Natural killer cell treated with Interleukin-12 subunit alpha and Interleukin-12 subunit beta and Interleukin-15 and Interleukin-18, amount 100 ng/mL, for 72 hours (primary cell): ENCODE data around the gene MBTPS1. TPM values are rescaled to one million over a fixed set of nuclear protein-coding genes. Genes with fewer than 3 reads are reported as not detected.

Source experiments
- ATAC-seq, 2 donors: fragments of 150-1000 bp; cut with Tn5 transposase in 1 of 2; sonication (Bioruptor Pico), chemical (Tn5 transposase) in 1 of 2; 2 replicates each; pipeline ENCODE4 v1.10.0; 2021
- DNase-seq: peaks from one replicate; pipeline ENCODE4 v3.0.0; 2022; ENCODE audit warnings: low spot score
- H3K27ac Mint-ChIP-seq, 2 donors: 1 replicate in 1 of 2; 2 replicates in 1 of 2; pipeline ENCODE4 v1.8.0; 2022; ENCODE audit warnings: mixed read lengths in 2 of 2, mild to moderate bottlenecking in 1 of 2, moderate library complexity in 1 of 2
- H3K27me3 Mint-ChIP-seq, 2 donors: 1 replicate in 1 of 2; 2 replicates in 1 of 2; pipeline ENCODE4 v1.8.0; 2022; ENCODE audit warnings: mixed read lengths in 2 of 2
- H3K36me3 Mint-ChIP-seq: one replicate; pipeline ENCODE4 v1.8.0; 2022; ENCODE audit warnings: mixed read lengths
- H3K4me1 Mint-ChIP-seq, 2 donors: 1 replicate in 1 of 2; 2 replicates in 1 of 2; pipeline ENCODE4 v1.8.0; 2022; ENCODE audit warnings: low read depth in 2 of 2, mixed read lengths in 2 of 2, mild to moderate bottlenecking in 1 of 2
- H3K4me3 Mint-ChIP-seq: one replicate; pipeline ENCODE4 v1.8.0; 2022; ENCODE audit warnings: mixed read lengths
- H3K9me3 Mint-ChIP-seq: 2 replicates; pipeline ENCODE4 v1.8.0; 2022; ENCODE audit warnings: mixed read lengths
- total RNA-seq, 2 donors: library from RNA; stranded (reverse); gene quantifications; one replicate each; pipeline ENCODE4 v1.2.3, GENCODE V29; 2022

The MBTPS1 gene
- total RNA-seq, 2 donors from 2014 or later: 65.4 to 83.4 TPM

GRCh38 chr16:84143784-84144199 lies 27.1 kb upstream of the MBTPS1 start:
- Mint-ChIP-seq H3K27ac (peak overlapping the region; percentile 69 to 89), H3K36me3 (no peaks in the 10 kb centered on the region)
- DNase-seq: no peak

GRCh38 chr16:84143081-84143480 lies 26.3 kb upstream of the MBTPS1 start:
- Mint-ChIP-seq H3K27ac (no peak overlapping the region), H3K9me3 (no peaks in the 10 kb centered on the region), H3K27me3 (no peaks in the 10 kb centered on the region), H3K4me3 (peak overlapping the region; percentile 94), H3K4me1 (peaks cover 14 to 22% of the 10 kb centered on the region in 2 donors), H3K36me3 (no peaks in the 10 kb centered on the region)
- ATAC-seq: no peak
- no peak for DNase-seq

More at GRCh38 chr16:84143784-84144199, 27.1 kb upstream of the MBTPS1 start:
- H3K4me3 Mint-ChIP-seq: peak overlapping the region; percentile 94
- peaks cover 12 to 19% of the 10 kb centered on the region in 2 donors for H3K4me1 Mint-ChIP-seq
- H3K9me3 Mint-ChIP-seq: no peaks in the 10 kb centered on the region
- H3K27me3 Mint-ChIP-seq: peaks cover under 1 to 3% of the 10 kb centered on the region in 2 donors
- no peak for ATAC-seq

DNA sequence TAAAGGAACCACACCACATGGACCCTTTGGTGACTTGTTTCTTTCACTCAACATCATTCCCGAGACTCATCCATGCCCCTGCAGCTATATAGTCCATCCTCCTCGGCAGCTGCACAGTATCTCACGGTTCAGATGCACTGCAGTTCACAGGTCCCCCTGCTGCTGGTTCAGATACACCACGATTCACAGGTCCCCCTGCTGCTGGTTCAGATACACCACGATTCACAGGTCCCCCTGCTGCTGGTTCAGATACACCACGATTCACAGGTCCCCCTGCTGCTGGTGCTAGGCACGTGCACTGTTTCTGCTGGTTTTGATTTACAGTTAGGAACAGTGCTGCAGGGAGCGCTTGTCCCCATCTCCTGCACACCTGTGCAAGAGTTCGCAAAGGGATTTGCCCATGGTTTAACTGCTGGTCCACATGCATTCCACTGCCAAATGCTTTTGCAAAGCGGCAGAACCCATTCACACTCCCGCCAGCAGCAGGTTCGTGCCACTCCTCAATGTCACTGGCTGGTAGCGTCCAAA lies 24.5 kb upstream of the MBTPS1 start:
- Mint-ChIP-seq H3K27ac (no peak overlapping the region), H3K4me1 (peaks cover 17 to 22% of the 10 kb centered on the region in 2 donors), H3K9me3 (no peaks in the 10 kb centered on the region), H3K27me3 (no peaks in the 10 kb centered on the region), H3K4me3 (no peak overlapping the region), H3K36me3 (no peaks in the 10 kb centered on the region)
- ATAC-seq: no peak
- DNase-seq: no peak

- Mint-ChIP-seq H3K4me1 (peaks cover 17 to 22% of the 10 kb centered on the region in 2 donors), H3K36me3 (no peaks in the 10 kb centered on the region), H3K27me3 (no peaks in the 10 kb centered on the region), H3K27ac (peak overlapping the region in 1 of 2 donors; percentile 40), H3K4me3 (no peak overlapping the region), H3K9me3 (no peaks in the 10 kb centered on the region)
- DNase-seq: no peak
- ATAC-seq: no peak
Measured at GRCh38 chr16:84139628-84140258, 23.0 kb upstream of the MBTPS1 start.

DNA sequence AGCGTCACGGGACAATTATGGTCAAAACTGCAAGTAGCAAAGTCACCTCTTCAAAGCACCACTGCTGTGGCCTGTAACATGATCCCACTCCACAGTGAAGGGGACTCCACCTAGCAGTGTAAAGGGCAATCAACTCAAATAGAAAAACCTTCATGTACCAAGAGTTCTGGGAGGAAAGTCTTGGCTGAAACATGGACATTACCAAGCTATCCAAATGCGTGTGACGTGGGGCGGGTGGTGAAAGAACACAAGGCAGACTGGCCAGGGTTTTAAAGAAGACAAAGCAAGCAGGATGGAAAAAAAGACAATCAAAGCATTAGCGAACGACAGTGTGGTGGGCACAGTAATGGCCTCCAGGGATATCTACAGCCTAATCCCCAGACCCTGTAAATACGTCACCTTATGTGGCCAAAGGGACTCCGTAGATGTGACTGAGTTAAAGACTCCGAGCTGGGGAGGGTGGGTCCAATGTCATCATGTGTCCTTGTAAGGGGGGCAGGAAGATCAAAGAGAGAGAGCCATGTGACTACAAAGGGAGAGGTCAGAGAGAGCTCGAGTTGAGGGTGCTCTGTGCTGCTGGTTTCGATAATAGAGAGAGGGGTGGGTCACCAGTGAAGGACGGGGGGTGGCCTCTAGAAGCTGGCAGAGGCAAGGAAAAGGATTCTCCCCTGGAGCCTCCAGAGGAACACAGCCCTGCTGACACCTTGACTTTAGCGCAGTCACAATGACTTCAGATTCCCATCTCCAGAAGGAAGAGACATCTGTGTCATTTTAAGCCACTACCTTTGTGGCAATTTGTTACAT lies 22.3 kb upstream of the MBTPS1 start:
- no peaks in the 10 kb centered on the region for H3K9me3 Mint-ChIP-seq
- H3K27ac Mint-ChIP-seq: peak overlapping the region in 1 of 2 donors; percentile 40
- peaks cover 12 to 16% of the 10 kb centered on the region in 2 donors for H3K4me1 Mint-ChIP-seq
- ATAC-seq: peak in 1 of 2 donors; percentile 50
- no peaks in the 10 kb centered on the region for H3K27me3 Mint-ChIP-seq
- no peak overlapping the region for H3K4me3 Mint-ChIP-seq
- no peak for DNase-seq
- no peaks in the 10 kb centered on the region for H3K36me3 Mint-ChIP-seq

GRCh38 chr16:84138500-84138823 lies 21.7 kb upstream of the MBTPS1 start:
- H3K27me3 Mint-ChIP-seq: no peaks in the 10 kb centered on the region
- peaks cover 11 to 14% of the 10 kb centered on the region in 2 donors for H3K4me1 Mint-ChIP-seq
- H3K9me3 Mint-ChIP-seq: no peaks in the 10 kb centered on the region
- no peaks in the 10 kb centered on the region for H3K36me3 Mint-ChIP-seq
- H3K27ac Mint-ChIP-seq: no peak overlapping the region
- ATAC-seq: no peak
- DNase-seq: no peak
- no peak overlapping the region for H3K4me3 Mint-ChIP-seq

DNA sequence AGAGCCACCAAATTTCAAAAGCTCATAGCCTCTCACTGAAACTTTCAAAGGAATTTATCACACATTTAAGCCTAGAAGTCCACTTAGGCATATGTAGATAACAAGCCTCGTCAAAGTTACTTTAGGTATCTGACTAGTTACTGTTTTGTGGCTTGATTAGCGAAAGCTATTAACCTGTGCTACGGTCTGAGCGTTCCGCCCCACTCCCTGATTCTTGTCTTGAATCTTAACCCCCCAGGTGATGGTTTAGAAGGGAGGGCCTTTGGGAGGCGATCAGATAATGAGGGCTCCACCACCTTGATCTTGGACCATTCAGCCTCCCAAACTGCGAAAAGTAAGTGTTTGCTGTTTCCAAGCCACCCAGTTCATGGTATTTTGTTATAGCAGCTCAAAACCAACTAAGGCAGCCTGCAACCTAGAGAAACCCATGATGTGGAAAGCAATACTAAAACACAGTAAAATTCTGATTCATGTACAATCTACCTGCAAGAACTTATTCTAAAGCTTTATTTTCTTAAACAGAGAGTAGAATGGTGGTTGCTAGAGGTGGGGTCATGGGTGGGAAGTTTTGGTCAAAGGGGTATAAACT lies 21.1 kb upstream of the MBTPS1 start:
- no peak overlapping the region for H3K27ac Mint-ChIP-seq
- no peak overlapping the region for H3K4me3 Mint-ChIP-seq
- DNase-seq: no peak
- H3K36me3 Mint-ChIP-seq: no peaks in the 10 kb centered on the region
- H3K9me3 Mint-ChIP-seq: no peaks in the 10 kb centered on the region
- no peak for ATAC-seq
- no peaks in the 10 kb centered on the region for H3K27me3 Mint-ChIP-seq
- H3K4me1 Mint-ChIP-seq: peaks cover 9 to 11% of the 10 kb centered on the region in 2 donors

DNA sequence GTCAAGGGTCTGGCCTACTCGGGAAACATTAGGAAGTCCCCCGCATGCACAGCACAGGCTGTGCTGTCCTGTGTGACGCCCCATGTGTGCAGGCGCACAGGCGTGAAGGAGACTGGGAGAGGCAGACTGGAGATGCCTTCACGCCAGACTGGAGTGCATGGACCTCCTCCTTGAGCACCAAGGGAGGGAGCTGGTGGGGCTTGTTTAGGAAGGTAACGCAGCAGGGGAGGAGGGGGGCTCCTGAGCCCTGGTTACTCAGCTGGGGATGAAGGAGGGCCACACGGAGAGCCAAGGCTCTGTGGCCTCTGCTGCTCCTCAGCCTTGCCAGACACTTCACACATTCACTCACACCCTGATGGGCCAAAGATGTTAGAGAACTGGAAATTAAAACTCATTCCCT lies 20.5 kb upstream of the MBTPS1 start:
- no peaks in the 10 kb centered on the region for H3K27me3 Mint-ChIP-seq
- no peak for DNase-seq
- peaks cover 9 to 11% of the 10 kb centered on the region in 2 donors for H3K4me1 Mint-ChIP-seq
- no peaks in the 10 kb centered on the region for H3K9me3 Mint-ChIP-seq
- H3K36me3 Mint-ChIP-seq: no peaks in the 10 kb centered on the region
- ATAC-seq: no peak
- no peak overlapping the region for H3K4me3 Mint-ChIP-seq
- H3K27ac Mint-ChIP-seq: no peak overlapping the region

GRCh38 chr16:84136331-84137125 lies 19.8 kb upstream of the MBTPS1 start:
- no peak overlapping the region for H3K27ac Mint-ChIP-seq
- no peak for ATAC-seq
- no peaks in the 10 kb centered on the region for H3K27me3 Mint-ChIP-seq
- H3K36me3 Mint-ChIP-seq: no peaks in the 10 kb centered on the region
- H3K9me3 Mint-ChIP-seq: no peaks in the 10 kb centered on the region
- H3K4me3 Mint-ChIP-seq: no peak overlapping the region
- peaks cover 9 to 11% of the 10 kb centered on the region in 2 donors for H3K4me1 Mint-ChIP-seq
- no peak for DNase-seq

- Mint-ChIP-seq H3K36me3 (no peaks in the 10 kb centered on the region), H3K27ac (no peak overlapping the region), H3K9me3 (no peaks in the 10 kb centered on the region), H3K27me3 (no peaks in the 10 kb centered on the region), H3K4me1 (peaks cover 0 to 2% of the 10 kb centered on the region in 2 donors), H3K4me3 (no peak overlapping the region)
- DNase-seq (no peak), ATAC-seq (no peak)
Measured at GRCh38 chr16:84132527-84133285, 16.0 kb upstream of the MBTPS1 start.

- ATAC-seq: no peak
- Mint-ChIP-seq H3K4me3 (no peak overlapping the region), H3K9me3 (no peaks in the 10 kb centered on the region), H3K36me3 (no peaks in the 10 kb centered on the region), H3K27me3 (no peaks in the 10 kb centered on the region), H3K27ac (no peak overlapping the region), H3K4me1 (no peaks in the 10 kb centered on the region)
- no peak for DNase-seq
Measured at GRCh38 chr16:84131117-84131516, 14.4 kb upstream of the MBTPS1 start.

DNA sequence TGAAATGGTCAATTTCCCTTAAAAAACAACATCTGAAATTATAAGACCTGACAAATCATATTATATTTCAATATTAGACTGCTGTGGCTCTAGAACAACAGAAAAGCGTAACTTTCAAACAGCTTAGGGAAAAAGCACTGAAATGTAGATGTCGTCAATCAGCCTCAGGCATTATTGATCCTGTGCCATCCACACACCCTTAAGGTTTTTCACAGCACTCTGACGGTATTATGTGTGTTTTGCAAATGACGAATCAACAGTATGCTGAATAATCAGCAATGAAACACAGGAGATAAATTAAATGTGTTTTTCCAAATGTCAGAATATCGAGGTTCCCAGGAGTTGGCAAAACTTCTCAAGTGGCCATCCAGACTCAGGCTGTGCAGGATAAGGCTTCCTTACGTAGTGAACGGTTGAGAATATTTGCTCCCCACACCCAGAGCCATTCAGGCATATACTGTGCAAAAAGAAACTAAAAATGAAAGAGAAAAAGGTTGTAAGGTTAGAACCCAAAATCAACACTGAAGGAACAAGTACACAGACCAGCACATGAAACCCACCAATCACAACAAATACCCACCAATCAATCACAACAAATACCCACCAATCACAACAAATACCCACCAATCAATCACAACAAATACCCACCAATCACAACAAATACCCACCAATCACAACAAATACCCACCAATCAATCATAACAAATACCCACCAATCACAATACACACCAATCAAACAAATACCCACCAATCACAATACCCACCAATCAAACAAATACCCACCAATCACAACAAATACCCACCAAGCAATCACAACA lies 7.7 kb upstream of the MBTPS1 start:
- H3K4me3 Mint-ChIP-seq: no peak overlapping the region
- DNase-seq (no peak), ATAC-seq (no peak)
- no peak overlapping the region for H3K27ac Mint-ChIP-seq
- no peaks in the 10 kb centered on the region for H3K27me3 Mint-ChIP-seq
- H3K9me3 Mint-ChIP-seq: no peaks in the 10 kb centered on the region
- no peaks in the 10 kb centered on the region for H3K36me3 Mint-ChIP-seq
- H3K4me1 Mint-ChIP-seq: peaks cover 0 to 4% of the 10 kb centered on the region in 2 donors
